Fibroblast of mammary gland (primary cell): Measurements from ENCODE around the gene TBC1D25.
"Not testable (repeated sequence)": the region's sequence is repeated elsewhere in the genome, so short reads cannot be mapped to it uniquely, and the experiment has no call there.

Experiments
- DNase-seq: peaks from one replicate; pipeline ENCODE4 v3.0.0-alpha.2; 2010; ENCODE audit warnings: low read depth
- H3K4me3 ChIP-seq: 2 replicates; pipeline ENCODE4 v1.5.1; 2011; ENCODE audit warnings: low read depth, mild to moderate bottlenecking, low read length, moderate library complexity; ENCODE audit not compliant: control insufficient read depth
- TF ChIP-seq, protein P1 (sequence below): conservative IDR thresholded peaks from 2 replicates; pipeline ENCODE4 v1.5.1; 2011; ENCODE audit warnings: low read depth, low read length, inconsistent platforms; ENCODE audit not compliant: control insufficient read depth, insufficient read depth

Gene TBC1D25

DNA sequence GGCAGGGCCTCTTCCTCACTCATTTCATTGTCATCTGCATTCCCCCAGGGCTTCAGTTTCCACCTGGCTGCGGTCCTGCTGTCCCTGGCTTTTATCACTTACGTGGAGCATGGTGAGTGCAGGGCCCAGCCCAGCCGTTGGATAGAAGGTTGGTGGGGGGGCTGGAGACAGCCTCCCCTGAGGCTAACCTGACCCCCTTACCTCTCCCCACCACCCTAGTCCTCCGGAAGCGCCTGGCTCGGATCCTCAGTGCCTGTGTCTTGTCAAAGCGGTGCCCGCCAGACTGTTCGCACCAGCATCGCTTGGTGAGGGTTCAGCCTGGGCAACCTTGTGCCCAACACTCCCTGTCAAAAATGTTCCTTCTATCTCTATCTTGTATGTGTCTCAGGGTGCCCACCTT lies 23.7 kb upstream of the TBC1D25 start:
- no peak overlapping the region for H3K4me3 ChIP-seq
- TF ChIP-seq, protein P1, sequence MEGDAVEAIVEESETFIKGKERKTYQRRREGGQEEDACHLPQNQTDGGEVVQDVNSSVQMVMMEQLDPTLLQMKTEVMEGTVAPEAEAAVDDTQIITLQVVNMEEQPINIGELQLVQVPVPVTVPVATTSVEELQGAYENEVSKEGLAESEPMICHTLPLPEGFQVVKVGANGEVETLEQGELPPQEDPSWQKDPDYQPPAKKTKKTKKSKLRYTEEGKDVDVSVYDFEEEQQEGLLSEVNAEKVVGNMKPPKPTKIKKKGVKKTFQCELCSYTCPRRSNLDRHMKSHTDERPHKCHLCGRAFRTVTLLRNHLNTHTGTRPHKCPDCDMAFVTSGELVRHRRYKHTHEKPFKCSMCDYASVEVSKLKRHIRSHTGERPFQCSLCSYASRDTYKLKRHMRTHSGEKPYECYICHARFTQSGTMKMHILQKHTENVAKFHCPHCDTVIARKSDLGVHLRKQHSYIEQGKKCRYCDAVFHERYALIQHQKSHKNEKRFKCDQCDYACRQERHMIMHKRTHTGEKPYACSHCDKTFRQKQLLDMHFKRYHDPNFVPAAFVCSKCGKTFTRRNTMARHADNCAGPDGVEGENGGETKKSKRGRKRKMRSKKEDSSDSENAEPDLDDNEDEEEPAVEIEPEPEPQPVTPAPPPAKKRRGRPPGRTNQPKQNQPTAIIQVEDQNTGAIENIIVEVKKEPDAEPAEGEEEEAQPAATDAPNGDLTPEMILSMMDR = no peak

DNA sequence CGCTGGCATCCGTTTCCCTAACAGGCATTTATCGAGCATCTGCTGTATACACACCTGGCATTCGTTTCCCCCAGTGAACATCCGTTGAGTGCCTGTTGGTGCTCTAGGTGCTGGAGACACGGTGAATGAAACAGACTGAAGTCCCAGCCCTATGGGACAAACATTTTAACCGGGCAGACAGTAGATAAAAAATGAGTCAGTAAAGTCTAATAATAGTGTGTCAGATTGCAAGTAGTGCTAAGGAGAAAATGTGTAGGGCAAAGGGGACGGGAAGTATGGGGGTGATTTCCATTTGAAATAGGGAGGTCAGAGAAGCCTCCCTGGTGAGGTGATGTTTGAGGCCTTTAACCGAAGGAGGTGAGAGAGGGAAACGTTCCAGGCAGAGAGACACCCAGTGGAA lies 23.2 kb upstream of the TBC1D25 start:
- TF ChIP-seq, protein P1 = no peak
- DNase-seq = no peak
- no peak overlapping the region for H3K4me3 ChIP-seq

More for the DNA sequence above, 23.7 kb upstream of the TBC1D25 start:
- DNase-seq = no peak

GRCh38 chrX:48516987-48517386 lies 22.5 kb upstream of the TBC1D25 start:
- H3K4me3 ChIP-seq = no peak overlapping the region
- DNase-seq = no peak
- TF ChIP-seq, protein P1 = no peak

GRCh38 chrX:48519481-48519880 lies 20.0 kb upstream of the TBC1D25 start:
- not testable (repeated sequence) for H3K4me3 ChIP-seq, DNase-seq

- H3K4me3 ChIP-seq = no peak overlapping the region
- TF ChIP-seq, protein P1 = no peak
- no peak for DNase-seq
Measured at GRCh38 chrX:48520455-48520854, 19.1 kb upstream of the TBC1D25 start.

DNA sequence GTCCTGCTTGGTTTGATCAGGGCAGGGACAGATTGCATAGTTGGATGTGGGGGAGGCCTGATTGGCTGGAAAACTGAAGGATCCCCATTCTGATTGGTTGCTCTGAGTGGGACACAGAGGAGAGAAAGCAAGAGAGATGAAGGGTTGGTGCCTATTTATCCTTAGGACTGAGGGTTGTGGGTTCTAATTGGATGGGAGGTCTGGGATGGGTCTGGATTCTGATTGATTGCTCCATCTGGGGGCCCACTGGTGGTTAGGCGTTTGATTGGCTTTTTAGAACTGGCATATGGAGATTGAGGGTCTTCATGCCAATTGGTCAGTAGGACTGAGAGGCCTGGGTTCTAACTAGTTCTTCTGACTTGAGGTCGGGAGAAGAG lies 18.6 kb upstream of the TBC1D25 start:
- H3K4me3 ChIP-seq = no peak overlapping the region
- no peak for DNase-seq
- TF ChIP-seq, protein P1 = no peak

DNA sequence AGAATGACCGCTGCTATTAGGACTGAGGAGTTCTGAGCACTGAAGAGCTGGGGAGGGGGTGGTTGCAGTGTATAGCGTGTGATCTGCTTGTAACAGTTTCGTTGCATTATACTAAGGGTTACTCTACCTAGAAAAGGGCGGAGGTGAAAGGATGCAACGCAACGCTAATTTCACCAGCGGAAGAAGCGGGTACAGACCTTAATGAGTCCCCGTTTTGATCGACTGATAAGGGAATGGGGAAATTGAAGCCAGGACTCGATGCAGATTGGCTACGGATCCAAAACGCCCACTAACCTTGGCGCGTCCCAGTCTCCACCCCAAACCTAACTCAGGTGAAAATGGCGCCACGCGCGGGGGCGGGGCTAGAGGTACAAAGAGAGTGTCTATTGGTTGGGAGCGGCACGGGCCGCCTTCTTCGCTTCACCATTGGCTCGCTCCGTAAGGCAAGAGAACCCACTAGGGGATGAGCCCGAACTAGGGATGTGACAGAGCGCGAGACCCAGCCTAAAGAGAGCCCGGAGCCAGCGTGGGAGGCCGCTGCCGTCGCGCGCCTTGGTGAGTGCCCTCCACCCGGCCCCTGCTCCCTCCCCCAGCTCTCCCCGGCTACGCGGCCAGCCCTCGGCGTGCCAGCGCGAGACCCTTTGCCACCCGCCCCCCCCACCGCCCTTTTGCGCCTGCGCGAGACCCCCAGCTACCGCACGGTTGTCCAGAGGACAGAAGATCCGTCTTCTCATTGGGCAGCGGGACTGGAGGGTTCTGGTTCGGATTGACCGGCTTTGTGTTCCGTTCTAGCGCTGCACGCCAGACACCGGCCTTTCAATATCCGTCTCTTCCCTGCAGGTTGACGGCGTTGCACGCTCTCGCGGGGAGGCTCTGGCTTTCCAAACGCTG lies 17.9 kb upstream of the TBC1D25 start, which contains the start of gene EBP:
TSS of gene EBP (plus strand) at position 456 of the 891 bp plus-strand sequence. CDS start 1,964 bp downstream, outside the sequence.
- TF ChIP-seq, protein P1 = no peak
- DNase-seq = peak; percentile 79
- H3K4me3 ChIP-seq = peak within 1 kb of the TSS; percentile 72
